PC-3 (cell line): ENCODE data around the gene TSHZ2. TPM values are rescaled to one million over a fixed set of nuclear protein-coding genes. Genes with fewer than 3 reads are reported as not detected.
"Not testable (repeated sequence)": the region's sequence is repeated elsewhere in the genome, so short reads cannot be mapped to it uniquely, and the experiment has no call there.

Experiments used
- ATAC-seq: fragments of 200-7000 bp; cut with Tn5 transposase; 2 replicates; pipeline ENCODE4 v1.9.1; 2020; ENCODE audit warnings: mild to moderate bottlenecking, moderate library complexity
- BruUV-seq: library from RNA; stranded (reverse); fragments of 400-500 nt; replicated peaks from 2 replicates; lab custom pipeline; 2021; lab: Mats Ljungman, UMichigan
- CTCF ChIA-PET: fragments of 300-600 bp; sonication (Branson Sonifier 250); formaldehyde crosslinking; loops from one replicate; lab custom pipeline; 2022; ENCODE audit warnings: antibody characterized with exemption; lab: Charles Lee
- POLR2A ChIA-PET: fragments of 300-600 bp; sonication (Branson Sonifier 250); formaldehyde crosslinking; loops from one replicate; lab custom pipeline; 2022; ENCODE audit warnings: antibody characterized with exemption; ENCODE audit not compliant: unreplicated experiment; lab: Charles Lee
- DNase-seq: peaks from one replicate; pipeline ENCODE4 v3.0.0-alpha.2; 2015
- H2AFZ ChIP-seq: fragments of 300-600 bp; sonication (generic); 2 replicates; pipeline ENCODE4 v1.6.0; 2016; ENCODE audit warnings: antibody characterized with exemption, low read length
- H3F3A ChIP-seq: fragments of 300-600 bp; sonication (generic); one replicate; pipeline ENCODE4 v1.6.0; 2017; ENCODE audit warnings: antibody characterized with exemption, low read length, control low read depth, mild to moderate bottlenecking; ENCODE audit not compliant: unreplicated experiment
- H3K27ac ChIP-seq: fragments of 300-600 bp; sonication (generic); 2 replicates; pipeline ENCODE4 v1.5.1; 2016; ENCODE audit warnings: mild to moderate bottlenecking, low read length
- H3K27me3 ChIP-seq: fragments of 300-600 bp; sonication (generic); 2 replicates; pipeline ENCODE4 v1.6.1; 2016; ENCODE audit warnings: low read length, mixed read lengths
- H3K36me3 ChIP-seq: fragments of 300-600 bp; sonication (generic); 2 replicates; pipeline ENCODE4 v1.6.1; 2016; ENCODE audit warnings: low read depth, mixed run types, low read length, mixed read lengths
- H3K4me1 ChIP-seq: fragments of 300-600 bp; sonication (generic); 2 replicates; pipeline ENCODE4 v1.5.1; 2016; ENCODE audit warnings: low read length; ENCODE audit not compliant: insufficient read depth
- H3K4me2 ChIP-seq: fragments of 300-600 bp; sonication (generic); 2 replicates; pipeline ENCODE4 v1.6.0; 2016; ENCODE audit warnings: low read length
- H3K4me3 ChIP-seq: fragments of 300-600 bp; sonication (generic); 2 replicates; pipeline ENCODE4 v1.5.1; 2016; ENCODE audit warnings: mild to moderate bottlenecking, low read length, mixed read lengths
- H3K79me2 ChIP-seq: fragments of 300-600 bp; sonication (generic); 2 replicates; pipeline ENCODE4 v1.6.1; 2017; ENCODE audit warnings: low read length, mixed read lengths
- H3K9ac ChIP-seq: fragments of 300-600 bp; sonication (generic); 2 replicates; pipeline ENCODE4 v1.6.0; 2016; ENCODE audit warnings: mild to moderate bottlenecking, low read length
- H3K9me2 ChIP-seq: fragments of 300-600 bp; sonication (generic); replicated peaks from 2 replicates; pipeline ENCODE4 v1.6.1; 2016; ENCODE audit warnings: mixed run types, low read length, mixed read lengths
- H3K9me3 ChIP-seq: fragments of 300-600 bp; sonication (generic); 2 replicates; pipeline ENCODE4 v1.6.1; 2016; ENCODE audit warnings: low read length, mixed read lengths
- H4K20me1 ChIP-seq: fragments of 300-600 bp; sonication (generic); 2 replicates; pipeline ENCODE4 v1.6.1; 2016; ENCODE audit warnings: low read length, mixed read lengths
- EZH2 ChIP-seq: fragments of 300-600 bp; sonication (generic); IDR thresholded peaks from one replicate; pipeline ENCODE4 v1.6.1; 2017; ENCODE audit warnings: antibody characterized with exemption, mild to moderate bottlenecking, low read length; ENCODE audit not compliant: unreplicated experiment
- EZH2phosphoT487 ChIP-seq: fragments of 300-600 bp; sonication (generic); IDR thresholded peaks from 2 replicates; pipeline ENCODE4 v1.6.1; 2018; ENCODE audit warnings: mild to moderate bottlenecking, antibody characterized with exemption, low read length, borderline replicate concordance
- intact Hi-C: fragments of 100-400 bp; cut with micrococcal nuclease; formaldehyde crosslinking; loops from 2 replicates; pipeline ENCODE4 v1.9.0; 2023
- total RNA-seq: library from RNA; depleted of rRNA; stranded (reverse); fragments of >200 nt; gene quantifications from 2 replicates; pipeline ENCODE4 v1.2.3, GENCODE V29; 2014
- TF ChIP-seq, protein P1 (sequence below): fragments of 300-600 bp; sonication (generic); conservative IDR thresholded peaks from 2 replicates; pipeline ENCODE4 v1.5.1; 2017; ENCODE audit warnings: antibody characterized with exemption, low read depth, mild to moderate bottlenecking, low read length

The TSHZ2 gene
- total RNA-seq, 1 experiment from 2014 or later: not detected

DNA sequence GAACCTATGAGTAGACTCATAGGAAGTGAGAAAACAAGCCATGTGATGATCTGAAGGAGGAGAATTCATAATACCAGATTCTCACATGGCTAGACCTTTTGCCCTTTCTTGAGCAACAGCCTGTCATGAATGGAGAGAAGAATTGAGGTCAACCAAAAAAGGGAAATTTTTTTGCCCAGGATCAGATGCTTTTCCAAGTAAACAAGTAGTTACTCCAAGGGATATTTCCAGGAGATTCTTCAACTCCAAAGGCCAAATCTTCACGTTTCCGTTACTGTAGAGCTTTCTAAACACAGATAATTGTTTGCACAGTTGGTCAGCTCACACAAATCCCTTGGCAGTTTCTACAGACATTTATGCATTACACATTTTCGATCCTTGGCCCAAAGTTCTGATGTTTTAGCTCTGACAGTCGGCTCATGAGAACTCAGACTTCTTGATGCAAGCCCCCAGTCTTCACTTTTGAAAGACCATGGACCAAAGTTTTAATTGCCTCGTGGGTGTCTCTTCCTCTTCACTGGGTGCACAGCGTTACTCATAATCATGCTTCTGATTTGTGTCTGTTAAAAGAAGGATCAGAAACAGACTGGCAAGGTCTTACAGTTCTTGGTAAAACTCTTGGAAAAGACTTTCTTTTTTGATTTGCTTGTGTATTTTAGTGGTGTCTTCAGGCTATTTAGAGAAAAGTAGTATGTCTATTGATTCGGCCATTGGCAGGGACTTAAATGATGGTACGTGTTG is 115.0 kb downstream of the TSHZ2 start:
- no peaks in the 10 kb centered on the region for H3F3A ChIP-seq
- peaks cover 39% of the 10 kb centered on the region for H3K27me3 ChIP-seq
- no peak overlapping the region for H3K4me3 ChIP-seq
- H2AFZ ChIP-seq: no peak overlapping the region
- ATAC-seq (no peak), DNase-seq (no peak)
- no peaks in the 10 kb centered on the region for H3K9me3 ChIP-seq
- H3K4me2 ChIP-seq: no peak overlapping the region
- H3K4me1 ChIP-seq: no peaks in the 10 kb centered on the region
- TF ChIP-seq EZH2 (no peak), EZH2phosphoT487 (no peak)
- TF ChIP-seq, protein P1, sequence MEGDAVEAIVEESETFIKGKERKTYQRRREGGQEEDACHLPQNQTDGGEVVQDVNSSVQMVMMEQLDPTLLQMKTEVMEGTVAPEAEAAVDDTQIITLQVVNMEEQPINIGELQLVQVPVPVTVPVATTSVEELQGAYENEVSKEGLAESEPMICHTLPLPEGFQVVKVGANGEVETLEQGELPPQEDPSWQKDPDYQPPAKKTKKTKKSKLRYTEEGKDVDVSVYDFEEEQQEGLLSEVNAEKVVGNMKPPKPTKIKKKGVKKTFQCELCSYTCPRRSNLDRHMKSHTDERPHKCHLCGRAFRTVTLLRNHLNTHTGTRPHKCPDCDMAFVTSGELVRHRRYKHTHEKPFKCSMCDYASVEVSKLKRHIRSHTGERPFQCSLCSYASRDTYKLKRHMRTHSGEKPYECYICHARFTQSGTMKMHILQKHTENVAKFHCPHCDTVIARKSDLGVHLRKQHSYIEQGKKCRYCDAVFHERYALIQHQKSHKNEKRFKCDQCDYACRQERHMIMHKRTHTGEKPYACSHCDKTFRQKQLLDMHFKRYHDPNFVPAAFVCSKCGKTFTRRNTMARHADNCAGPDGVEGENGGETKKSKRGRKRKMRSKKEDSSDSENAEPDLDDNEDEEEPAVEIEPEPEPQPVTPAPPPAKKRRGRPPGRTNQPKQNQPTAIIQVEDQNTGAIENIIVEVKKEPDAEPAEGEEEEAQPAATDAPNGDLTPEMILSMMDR: no peak
- H3K36me3 ChIP-seq: no peaks in the 10 kb centered on the region
- intact Hi-C loops: no loop called here
- no peaks in the 10 kb centered on the region for H3K9me2 ChIP-seq
- ChIA-PET CTCF (no interaction called here), POLR2A (no interaction called here)
- no peak overlapping the region for H3K9ac ChIP-seq
- no peaks in the 10 kb centered on the region for H4K20me1 ChIP-seq
- no peaks in the 10 kb centered on the region for H3K79me2 ChIP-seq
- BruUV-seq: no TSS peak
- H3K27ac ChIP-seq: no peak overlapping the region

DNA sequence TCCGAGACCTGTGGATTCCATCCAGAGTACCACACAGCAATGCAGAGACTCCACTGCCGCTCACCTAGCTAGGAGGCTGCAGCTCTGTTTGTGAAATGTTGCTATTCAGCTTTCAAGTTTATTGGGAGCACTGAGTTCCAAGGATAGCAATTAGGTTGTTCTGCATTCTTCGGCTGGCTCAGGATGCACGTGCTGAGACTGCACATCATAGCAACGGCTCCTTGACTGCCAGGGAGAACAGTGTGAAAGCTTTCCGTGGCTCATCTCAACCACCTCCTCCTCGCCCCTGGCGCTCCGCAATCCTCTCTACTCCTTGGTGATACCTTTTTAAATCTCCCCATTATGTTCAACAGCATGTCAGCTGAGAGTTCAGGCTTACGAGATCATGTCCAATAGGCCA is 116.6 kb downstream of the TSHZ2 start:
- no TSS peak for BruUV-seq
- ChIA-PET CTCF (no interaction called here), POLR2A (no interaction called here)
- intact Hi-C loops: no loop called here
- Histone ChIP-seq H3K9me3 (0 out of 2 replicates have a peak, but pooled peaks cover 3% of the 10 kb centered on the region), H3K79me2 (no peaks in the 10 kb centered on the region), H3K4me3 (no peak overlapping the region), H4K20me1 (no peaks in the 10 kb centered on the region), H3K9ac (no peak overlapping the region), H3F3A (no peaks in the 10 kb centered on the region), H3K36me3 (no peaks in the 10 kb centered on the region), H3K27ac (no peak overlapping the region), H3K9me2 (no peaks in the 10 kb centered on the region), H2AFZ (no peak overlapping the region), H3K4me1 (no peaks in the 10 kb centered on the region), H3K4me2 (no peak overlapping the region), H3K27me3 (peaks cover 47% of the 10 kb centered on the region)
- ATAC-seq (no peak), DNase-seq (no peak)
- TF ChIP-seq, protein P1: no peak
- TF ChIP-seq EZH2 (no peak), EZH2phosphoT487 (no peak)

DNA sequence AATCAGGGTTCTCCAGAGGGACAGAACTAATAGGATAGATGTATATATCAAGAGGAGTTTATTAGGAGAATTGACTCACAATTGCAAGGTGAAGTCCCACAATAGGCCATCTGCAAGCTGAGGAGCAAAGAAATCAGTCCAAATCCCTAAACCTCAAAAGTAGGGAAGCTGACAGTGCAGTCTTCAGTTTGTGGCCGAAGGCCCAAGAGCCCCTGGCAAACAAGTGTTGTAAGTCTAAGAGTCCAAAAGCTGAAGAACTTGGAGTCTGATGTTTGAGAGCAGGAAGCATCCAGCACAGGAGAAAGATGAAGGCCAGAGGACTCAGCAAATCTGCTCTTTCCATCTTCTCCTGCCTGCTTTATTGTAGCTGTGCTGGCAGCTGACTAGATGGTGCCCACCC is 117.7 kb downstream of the TSHZ2 start:
- H3K4me3 ChIP-seq, DNase-seq, H3K4me1 ChIP-seq, H3K79me2 ChIP-seq, POLR2A ChIA-PET, H2AFZ ChIP-seq, H3K27ac ChIP-seq, BruUV-seq, H3K4me2 ChIP-seq, H3K9me3 ChIP-seq, H3K9ac ChIP-seq, ATAC-seq, CTCF ChIA-PET, H3K9me2 ChIP-seq, H4K20me1 ChIP-seq, intact Hi-C loops, H3F3A ChIP-seq, H3K36me3 ChIP-seq: not testable (repeated sequence)
- peaks cover 44% of the 10 kb centered on the region for H3K27me3 ChIP-seq
